NCI-H748 (cell line): ENCODE data around the gene EPS8.
A peak's percentile ranks its signal among the peaks of the same experiment; 100 is the strongest.
"Not testable (repeated sequence)": the region's sequence is repeated elsewhere in the genome, so short reads cannot be mapped to it uniquely, and the experiment has no call there.

Experiments
- DNase-seq: peaks from one replicate; lab custom pipeline; 2025; ENCODE audit not compliant: unreplicated experiment; lab: John Stamatoyannopoulos, UW

Gene EPS8

GRCh38 chr12:15762162-15762561, 27.0 kb downstream of the EPS8 start:
- DNase-seq = not testable (repeated sequence)

- no peak for DNase-seq
Observed at GRCh38 chr12:15757553-15758255, 31.5 kb downstream of the EPS8 start.

- no peak for DNase-seq
Observed at GRCh38 chr12:15756822-15757221, 32.4 kb downstream of the EPS8 start.

- DNase-seq = no peak
Observed at GRCh38 chr12:15754233-15754632, 35.0 kb downstream of the EPS8 start.

GRCh38 chr12:15752785-15753184, 36.4 kb downstream of the EPS8 start:
- DNase-seq = no peak

GRCh38 chr12:15751741-15752140, 37.4 kb downstream of the EPS8 start:
- no peak for DNase-seq

GRCh38 chr12:15749937-15750336, 39.3 kb downstream of the EPS8 start:
- no peak for DNase-seq

GRCh38 chr12:15741870-15742269, 47.3 kb downstream of the EPS8 start:
- not testable (repeated sequence) for DNase-seq

- no peak for DNase-seq
Observed at GRCh38 chr12:15741082-15741481, 48.1 kb downstream of the EPS8 start.

- DNase-seq = not testable (repeated sequence)
Observed at GRCh38 chr12:15740389-15740788, 48.8 kb downstream of the EPS8 start.

- DNase-seq = no peak
Observed at GRCh38 chr12:15738438-15739015, 50.7 kb downstream of the EPS8 start.

GRCh38 chr12:15735837-15736615, 53.2 kb downstream of the EPS8 start:
- no peak for DNase-seq

- no peak for DNase-seq
Observed at GRCh38 chr12:15733136-15733535, 56.1 kb downstream of the EPS8 start.

GRCh38 chr12:15732341-15733061, 56.7 kb downstream of the EPS8 start:
- DNase-seq = no peak

- DNase-seq = no peak
Observed at GRCh38 chr12:15731940-15732339, 57.2 kb downstream of the EPS8 start.

- DNase-seq = no peak
Observed at GRCh38 chr12:15729097-15729496, 60.1 kb downstream of the EPS8 start.

- DNase-seq = peak; percentile 0
Observed at GRCh38 chr12:15728118-15728598, 61.0 kb downstream of the EPS8 start.

GRCh38 chr12:15726878-15727150, 62.4 kb downstream of the EPS8 start:
- no peak for DNase-seq

GRCh38 chr12:15726027-15726877, 62.9 kb downstream of the EPS8 start:
- DNase-seq = no peak

- DNase-seq = no peak
Observed at GRCh38 chr12:15722951-15723350, 66.2 kb downstream of the EPS8 start.
